HepG2 (cell line): Measurements from ENCODE around the gene MLN. TPM values are rescaled to one million over a fixed set of nuclear protein-coding genes. Genes with fewer than 3 reads are reported as not detected.

ENCODE experiments used
- ARHGAP35 ChIP-seq: sonication (generic); formaldehyde crosslinking; IDR thresholded peaks from 2 replicates; pipeline ENCODE4 v1.9.0; 2022; ENCODE audit warnings: mild to moderate bottlenecking, inconsistent platforms, moderate library complexity, missing genetic modification reagents, borderline replicate concordance
- ISX ChIP-seq: sonication (generic); formaldehyde crosslinking; conservative IDR thresholded peaks from 2 replicates; pipeline ENCODE4 v1.5.0; 2020; ENCODE audit warnings: missing genetic modification reagents
- MAF1 ChIP-seq: sonication (generic); formaldehyde crosslinking; IDR thresholded peaks from 2 replicates; pipeline ENCODE4 v1.5.0; 2020; ENCODE audit warnings: missing genetic modification reagents, borderline replicate concordance
- MEIS1 ChIP-seq: sonication (generic); formaldehyde crosslinking; IDR thresholded peaks from 2 replicates; pipeline ENCODE4 v1.9.0; 2021; ENCODE audit warnings: mild to moderate bottlenecking, missing genetic modification reagents, moderate library complexity, borderline replicate concordance
- REPIN1 ChIP-seq: sonication (generic); formaldehyde crosslinking; IDR thresholded peaks from 2 replicates; pipeline ENCODE4 v1.8.0; 2022; ENCODE audit warnings: missing genetic modification reagents, low read depth, mild to moderate bottlenecking, borderline replicate concordance
- SMAD9 ChIP-seq: sonication (generic); formaldehyde crosslinking; IDR thresholded peaks from 2 replicates; pipeline ENCODE4 v1.5.1; 2020; ENCODE audit warnings: mild to moderate bottlenecking, missing genetic modification reagents
- ZNF670 ChIP-seq: sonication (generic); formaldehyde crosslinking; IDR thresholded peaks from 2 replicates; pipeline ENCODE4 v1.8.0; 2022; ENCODE audit warnings: mild to moderate bottlenecking, missing genetic modification reagents, borderline replicate concordance
- polyA plus RNA-seq, 8 experiments: library from polyadenylated mRNA; depleted of rRNA in 3 of 8; stranded (reverse) in 7 of 8; unstranded in 1 of 8; fragments of >200 nt; fragmentation: Illumina TruSeq in 4 of 8; extraction: Trizol in 4 of 8; gene quantifications; 2 replicates each; pipeline versions ENCODE4 v1.2.1 to v1.2.3, GENCODE V29; 2011 to 2016; ENCODE audit warnings: low read depth in 4 of 8, missing spikeins in 1 of 8, mixed read lengths in 1 of 8; ENCODE audit not compliant: insufficient read depth in 1 of 8
- total RNA-seq, 5 experiments: library from RNA; depleted of rRNA; stranded (reverse); fragments of >200 nt; fragmentation: Illumina TruSeq; extraction: Trizol; gene quantifications; 2 replicates each; pipeline ENCODE4 v1.2.3, GENCODE V29; 2016; ENCODE audit warnings: low read depth in 1 of 5
- TF ChIP-seq, protein P1 (sequence below): IDR thresholded peaks from 2 replicates; pipeline ENCODE4 v1.6.1; 2016; ENCODE audit warnings: missing biosample characterization, missing genetic modification reagents, low read depth
- TF ChIP-seq, protein P2 (sequence below): sonication (generic); formaldehyde crosslinking; IDR thresholded peaks from 2 replicates; pipeline ENCODE4 v1.4.0; 2020; ENCODE audit warnings: missing genetic modification reagents, mild to moderate bottlenecking, borderline replicate concordance
- TF ChIP-seq, protein P3 (sequence below): sonication (generic); formaldehyde crosslinking; IDR thresholded peaks from 2 replicates; pipeline ENCODE4 v1.8.0; 2022; ENCODE audit warnings: missing genetic modification reagents, mild to moderate bottlenecking, inconsistent platforms, borderline replicate concordance
- TF ChIP-seq, protein P4 (sequence below): sonication (generic); formaldehyde crosslinking; IDR thresholded peaks from 2 replicates; pipeline ENCODE4 v1.8.1; 2023; ENCODE audit warnings: mild to moderate bottlenecking, moderate library complexity, missing genetic modification reagents
- TF ChIP-seq, protein P5 (sequence below): sonication (generic); formaldehyde crosslinking; IDR thresholded peaks from 2 replicates; pipeline ENCODE4 v1.4.0; 2020; ENCODE audit warnings: missing genetic modification reagents, borderline replicate concordance
- TF ChIP-seq, protein P6 (sequence below): sonication (generic); formaldehyde crosslinking; IDR thresholded peaks from 2 replicates; pipeline ENCODE4 v1.4.0; 2020; ENCODE audit warnings: missing genetic modification reagents

The MLN gene
- total and polyA plus RNA-seq, 2 of the 13 experiments (the other 11 are each of a cell fraction or from before 2014, with no cell fraction given): not detected

DNA sequence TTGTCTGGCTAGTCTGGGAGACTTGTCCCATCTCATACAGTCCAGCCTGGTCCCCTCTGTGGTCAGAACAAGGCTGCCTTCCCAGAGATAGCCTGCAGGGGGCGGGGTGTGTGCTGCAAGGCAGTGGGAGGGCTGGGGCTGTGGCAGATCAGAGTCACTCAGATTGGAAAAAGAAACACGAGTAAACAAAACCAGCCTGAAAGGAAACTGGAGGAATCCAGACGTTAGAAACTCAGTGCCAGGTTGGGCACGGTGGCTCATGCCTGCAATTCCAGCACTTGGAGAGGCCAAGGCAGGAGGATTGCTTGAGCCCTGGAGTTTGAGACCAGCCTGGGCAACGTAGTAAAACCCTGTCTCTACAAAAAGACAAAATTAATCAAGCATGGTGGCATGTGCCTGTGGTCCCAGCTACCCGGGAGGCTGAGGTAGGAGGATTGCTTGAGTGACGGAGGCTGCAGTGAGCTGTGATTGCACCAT, 35.1 kb downstream of the MLN start (continued):
- TF ChIP-seq, protein P1, sequence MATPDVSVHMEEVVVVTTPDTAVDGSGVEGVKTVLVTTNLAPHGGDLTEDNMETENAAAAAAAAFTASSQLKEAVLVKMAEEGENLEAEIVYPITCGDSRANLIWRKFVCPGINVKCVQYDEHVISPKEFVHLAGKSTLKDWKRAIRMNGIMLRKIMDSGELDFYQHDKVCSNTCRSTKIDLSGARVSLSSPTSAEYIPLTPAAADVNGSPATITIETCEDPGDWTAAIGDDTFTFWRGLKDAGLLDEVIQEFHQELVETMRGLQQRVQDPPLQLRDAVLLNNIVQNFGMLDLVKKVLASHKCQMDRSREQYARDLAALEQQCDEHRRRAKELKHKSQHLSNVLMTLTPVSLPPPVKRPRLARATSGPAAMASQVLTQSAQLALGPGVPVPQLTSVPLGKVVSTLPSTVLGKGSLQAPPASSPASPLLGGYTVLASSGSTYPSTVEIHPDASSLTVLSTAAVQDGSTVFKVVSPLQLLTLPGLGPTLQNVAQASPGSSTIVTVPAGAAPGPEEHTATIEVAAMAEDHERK (CRISPR knock-in tag): no peak
- TF ChIP-seq, protein P2, sequence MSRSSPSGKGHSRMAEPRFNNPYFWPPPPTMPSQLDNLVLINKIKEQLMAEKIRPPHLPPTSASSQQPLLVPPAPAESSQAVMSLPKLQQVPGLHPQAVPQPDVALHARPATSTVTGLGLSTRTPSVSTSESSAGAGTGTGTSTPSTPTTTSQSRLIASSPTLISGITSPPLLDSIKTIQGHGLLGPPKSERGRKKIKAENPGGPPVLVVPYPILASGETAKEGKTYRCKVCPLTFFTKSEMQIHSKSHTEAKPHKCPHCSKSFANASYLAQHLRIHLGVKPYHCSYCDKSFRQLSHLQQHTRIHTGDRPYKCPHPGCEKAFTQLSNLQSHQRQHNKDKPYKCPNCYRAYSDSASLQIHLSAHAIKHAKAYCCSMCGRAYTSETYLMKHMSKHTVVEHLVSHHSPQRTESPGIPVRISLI (CRISPR knock-in tag): no peak
- TF ChIP-seq ISX (CRISPR knock-in tag): no peak
- TF ChIP-seq ZNF670: no peak
- TF ChIP-seq SMAD9 (CRISPR knock-in tag): no peak
- TF ChIP-seq, protein P3, sequence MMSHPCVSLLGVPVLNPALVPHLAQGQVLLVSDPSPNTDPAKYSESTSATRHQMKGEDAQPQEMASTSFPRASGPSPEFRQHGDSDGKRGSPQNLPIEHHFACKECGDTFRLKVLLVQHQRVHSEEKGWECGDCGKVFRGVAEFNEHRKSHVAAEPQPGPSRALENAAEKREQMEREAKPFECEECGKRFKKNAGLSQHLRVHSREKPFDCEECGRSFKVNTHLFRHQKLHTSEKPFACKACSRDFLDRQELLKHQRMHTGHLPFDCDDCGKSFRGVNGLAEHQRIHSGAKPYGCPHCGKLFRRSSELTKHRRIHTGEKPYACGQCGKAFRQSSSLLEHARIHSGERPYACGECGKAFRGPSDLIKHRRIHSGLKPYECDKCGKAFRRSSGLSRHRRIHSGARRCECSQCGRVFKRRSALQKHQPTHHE (CRISPR knock-in tag): no peak
- TF ChIP-seq, protein P4, sequence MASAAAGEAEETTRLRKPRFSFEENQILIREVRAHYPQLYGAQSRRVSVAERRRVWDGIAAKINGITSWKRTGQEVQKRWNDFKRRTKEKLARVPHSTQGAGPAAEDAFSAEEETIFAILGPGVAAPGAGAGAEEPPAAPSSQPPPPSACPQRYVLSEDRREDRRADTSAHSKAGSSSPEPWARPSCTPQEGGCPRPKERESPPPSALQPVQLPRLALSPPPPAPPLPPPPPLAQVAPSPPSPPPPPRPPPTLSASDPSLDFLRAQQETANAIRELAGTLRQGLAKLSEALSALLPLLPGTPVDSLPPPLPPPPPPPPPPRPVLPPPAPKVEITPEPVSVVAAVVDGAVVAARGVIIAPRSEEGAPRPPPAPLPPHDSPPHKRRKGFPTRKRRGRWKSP (CRISPR knock-in tag): no peak
- TF ChIP-seq ARHGAP35: no peak
- TF ChIP-seq MAF1: no peak
- TF ChIP-seq, protein P5, sequence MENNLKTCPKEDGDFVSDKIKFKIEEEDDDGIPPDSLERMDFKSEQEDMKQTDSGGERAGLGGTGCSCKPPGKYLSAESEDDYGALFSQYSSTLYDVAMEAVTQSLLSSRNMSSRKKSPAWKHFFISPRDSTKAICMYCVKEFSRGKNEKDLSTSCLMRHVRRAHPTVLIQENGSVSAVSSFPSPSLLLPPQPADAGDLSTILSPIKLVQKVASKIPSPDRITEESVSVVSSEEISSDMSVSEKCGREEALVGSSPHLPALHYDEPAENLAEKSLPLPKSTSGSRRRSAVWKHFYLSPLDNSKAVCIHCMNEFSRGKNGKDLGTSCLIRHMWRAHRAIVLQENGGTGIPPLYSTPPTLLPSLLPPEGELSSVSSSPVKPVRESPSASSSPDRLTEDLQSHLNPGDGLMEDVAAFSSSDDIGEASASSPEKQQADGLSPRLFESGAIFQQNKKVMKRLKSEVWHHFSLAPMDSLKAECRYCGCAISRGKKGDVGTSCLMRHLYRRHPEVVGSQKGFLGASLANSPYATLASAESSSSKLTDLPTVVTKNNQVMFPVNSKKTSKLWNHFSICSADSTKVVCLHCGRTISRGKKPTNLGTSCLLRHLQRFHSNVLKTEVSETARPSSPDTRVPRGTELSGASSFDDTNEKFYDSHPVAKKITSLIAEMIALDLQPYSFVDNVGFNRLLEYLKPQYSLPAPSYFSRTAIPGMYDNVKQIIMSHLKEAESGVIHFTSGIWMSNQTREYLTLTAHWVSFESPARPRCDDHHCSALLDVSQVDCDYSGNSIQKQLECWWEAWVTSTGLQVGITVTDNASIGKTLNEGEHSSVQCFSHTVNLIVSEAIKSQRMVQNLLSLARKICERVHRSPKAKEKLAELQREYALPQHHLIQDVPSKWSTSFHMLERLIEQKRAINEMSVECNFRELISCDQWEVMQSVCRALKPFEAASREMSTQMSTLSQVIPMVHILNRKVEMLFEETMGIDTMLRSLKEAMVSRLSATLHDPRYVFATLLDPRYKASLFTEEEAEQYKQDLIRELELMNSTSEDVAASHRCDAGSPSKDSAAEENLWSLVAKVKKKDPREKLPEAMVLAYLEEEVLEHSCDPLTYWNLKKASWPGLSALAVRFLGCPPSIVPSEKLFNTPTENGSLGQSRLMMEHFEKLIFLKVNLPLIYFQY (CRISPR knock-in tag): 0 out of 2 replicates have a peak, but pooled peaks have one; percentile 18
- TF ChIP-seq, protein P6, sequence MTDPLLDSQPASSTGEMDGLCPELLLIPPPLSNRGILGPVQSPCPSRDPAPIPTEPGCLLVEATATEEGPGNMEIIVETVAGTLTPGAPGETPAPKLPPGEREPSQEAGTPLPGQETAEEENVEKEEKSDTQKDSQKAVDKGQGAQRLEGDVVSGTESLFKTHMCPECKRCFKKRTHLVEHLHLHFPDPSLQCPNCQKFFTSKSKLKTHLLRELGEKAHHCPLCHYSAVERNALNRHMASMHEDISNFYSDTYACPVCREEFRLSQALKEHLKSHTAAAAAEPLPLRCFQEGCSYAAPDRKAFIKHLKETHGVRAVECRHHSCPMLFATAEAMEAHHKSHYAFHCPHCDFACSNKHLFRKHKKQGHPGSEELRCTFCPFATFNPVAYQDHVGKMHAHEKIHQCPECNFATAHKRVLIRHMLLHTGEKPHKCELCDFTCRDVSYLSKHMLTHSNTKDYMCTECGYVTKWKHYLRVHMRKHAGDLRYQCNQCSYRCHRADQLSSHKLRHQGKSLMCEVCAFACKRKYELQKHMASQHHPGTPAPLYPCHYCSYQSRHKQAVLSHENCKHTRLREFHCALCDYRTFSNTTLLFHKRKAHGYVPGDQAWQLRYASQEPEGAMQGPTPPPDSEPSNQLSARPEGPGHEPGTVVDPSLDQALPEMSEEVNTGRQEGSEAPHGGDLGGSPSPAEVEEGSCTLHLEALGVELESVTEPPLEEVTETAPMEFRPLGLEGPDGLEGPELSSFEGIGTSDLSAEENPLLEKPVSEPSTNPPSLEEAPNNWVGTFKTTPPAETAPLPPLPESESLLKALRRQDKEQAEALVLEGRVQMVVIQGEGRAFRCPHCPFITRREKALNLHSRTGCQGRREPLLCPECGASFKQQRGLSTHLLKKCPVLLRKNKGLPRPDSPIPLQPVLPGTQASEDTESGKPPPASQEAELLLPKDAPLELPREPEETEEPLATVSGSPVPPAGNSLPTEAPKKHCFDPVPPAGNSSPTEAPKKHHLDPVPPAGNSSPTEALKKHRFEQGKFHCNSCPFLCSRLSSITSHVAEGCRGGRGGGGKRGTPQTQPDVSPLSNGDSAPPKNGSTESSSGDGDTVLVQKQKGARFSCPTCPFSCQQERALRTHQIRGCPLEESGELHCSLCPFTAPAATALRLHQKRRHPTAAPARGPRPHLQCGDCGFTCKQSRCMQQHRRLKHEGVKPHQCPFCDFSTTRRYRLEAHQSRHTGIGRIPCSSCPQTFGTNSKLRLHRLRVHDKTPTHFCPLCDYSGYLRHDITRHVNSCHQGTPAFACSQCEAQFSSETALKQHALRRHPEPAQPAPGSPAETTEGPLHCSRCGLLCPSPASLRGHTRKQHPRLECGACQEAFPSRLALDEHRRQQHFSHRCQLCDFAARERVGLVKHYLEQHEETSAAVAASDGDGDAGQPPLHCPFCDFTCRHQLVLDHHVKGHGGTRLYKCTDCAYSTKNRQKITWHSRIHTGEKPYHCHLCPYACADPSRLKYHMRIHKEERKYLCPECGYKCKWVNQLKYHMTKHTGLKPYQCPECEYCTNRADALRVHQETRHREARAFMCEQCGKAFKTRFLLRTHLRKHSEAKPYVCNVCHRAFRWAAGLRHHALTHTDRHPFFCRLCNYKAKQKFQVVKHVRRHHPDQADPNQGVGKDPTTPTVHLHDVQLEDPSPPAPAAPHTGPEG (CRISPR knock-in tag): no peak
- TF ChIP-seq MEIS1 (CRISPR knock-in tag): no peak
- TF ChIP-seq REPIN1: no peak
